Activated naive CD8-positive, alpha-beta T cell treated with anti-CD3 and anti-CD28 coated beads, Interleukin-2, amount 10 ng/mL, durations not matched to agents 7 days and 5 days (primary cell): Measurements from ENCODE around the gene KCNIP4. TPM values are rescaled to one million over a fixed set of nuclear protein-coding genes. Genes with fewer than 3 reads are reported as not detected.

ENCODE experiments used
- ATAC-seq: fragments of 150-1000 bp; cut with Tn5 transposase; one replicate; pipeline ENCODE4 v1.10.0; 2021; ENCODE audit warnings: low read depth, moderate library complexity
- POLR2A ChIA-PET: fragments of 350-600 bp; sonication (Branson Sonifier 250); formaldehyde crosslinking; loops from one replicate; lab custom pipeline; 2021; ENCODE audit warnings: antibody characterized with exemption; lab: Charles Lee
- DNase-seq: peaks from one replicate; pipeline ENCODE4 v3.0.0; 2021
- H3K27ac Mint-ChIP-seq: one replicate; pipeline ENCODE4 v1.8.0; 2022; ENCODE audit warnings: mild to moderate bottlenecking, mixed read lengths
- H3K27me3 Mint-ChIP-seq: one replicate; pipeline ENCODE4 v1.8.0; 2022; ENCODE audit warnings: mild to moderate bottlenecking, moderate library complexity, mixed read lengths
- H3K36me3 Mint-ChIP-seq: one replicate; pipeline ENCODE4 v1.8.0; 2021; ENCODE audit warnings: mild to moderate bottlenecking, mixed read lengths
- H3K4me1 Mint-ChIP-seq: one replicate; pipeline ENCODE4 v1.8.0; 2021; ENCODE audit warnings: mixed read lengths
- H3K4me3 Mint-ChIP-seq: one replicate; pipeline ENCODE4 v1.8.0; 2022; ENCODE audit warnings: mild to moderate bottlenecking, moderate library complexity, mixed read lengths
- H3K9me3 Mint-ChIP-seq: one replicate; pipeline ENCODE4 v1.8.0; 2021; ENCODE audit warnings: mixed read lengths
- total RNA-seq, 2 experiments: library from RNA; stranded (reverse); gene quantifications; one replicate each; pipeline ENCODE4 v1.2.3, GENCODE V29; 2021

KCNIP4 gene
- total RNA-seq, 2 experiments from 2014 or later, result not detected

DNA sequence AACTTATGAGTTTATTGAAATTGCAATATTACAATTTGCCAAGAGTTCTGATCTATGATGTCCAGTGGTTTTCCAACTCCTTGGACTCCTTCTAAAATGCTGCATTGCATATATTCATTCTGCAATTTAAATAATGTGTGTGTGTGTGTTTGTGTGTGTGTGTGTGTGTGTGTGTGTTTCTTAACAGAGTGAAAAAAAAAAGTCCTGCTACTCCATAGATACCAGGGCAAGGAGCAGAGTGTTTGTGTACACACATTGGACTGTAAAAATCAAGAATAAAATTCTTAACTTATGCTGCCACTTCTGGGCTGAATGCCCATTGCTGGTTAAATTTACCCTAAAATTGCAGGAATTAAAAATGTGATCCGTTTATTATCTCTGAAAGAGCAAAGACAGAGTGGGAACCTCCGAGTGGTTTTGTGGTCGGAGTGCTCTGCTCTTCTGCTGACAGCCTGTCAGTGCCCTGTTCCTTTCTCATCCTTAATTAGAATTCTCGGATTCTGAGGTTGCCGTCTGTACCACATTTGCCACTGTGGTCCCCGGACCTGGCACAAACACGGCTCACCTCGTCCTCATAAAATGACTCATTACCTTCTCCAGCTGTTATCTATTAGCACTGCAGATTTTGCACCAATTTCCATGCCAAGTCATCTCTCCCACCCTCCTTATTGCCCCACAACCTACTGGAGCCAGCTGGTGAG lies 355.5 kb downstream of the KCNIP4 start:
- no peak overlapping the region for H3K4me3 Mint-ChIP-seq
- H3K36me3 Mint-ChIP-seq, result no peaks in the 10 kb centered on the region

DNA sequence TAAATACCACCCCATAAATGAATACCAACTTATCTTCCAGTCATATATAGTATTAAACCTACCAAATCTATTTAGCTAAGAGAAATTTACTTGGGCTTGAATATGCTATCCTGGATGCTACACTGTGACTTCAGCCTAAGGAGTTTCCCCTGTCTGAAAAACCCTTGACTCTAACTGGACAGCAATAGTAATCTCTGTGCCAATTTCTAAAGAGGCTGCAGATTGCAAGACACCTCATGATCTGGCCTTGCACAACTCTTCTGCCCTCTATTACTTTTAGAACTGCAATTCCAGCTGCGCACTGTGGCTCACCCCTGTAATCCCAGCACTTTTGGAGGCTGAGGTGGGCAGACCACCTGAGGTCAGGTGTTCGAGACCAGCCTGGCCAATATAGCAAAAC lies 371.5 kb downstream of the KCNIP4 start:
- POLR2A ChIA-PET, result no interaction called here
- ATAC-seq (no peak), DNase-seq (no peak)
- no peaks in the 10 kb centered on the region for H3K9me3 Mint-ChIP-seq
- no peak overlapping the region for H3K27ac Mint-ChIP-seq
- H3K36me3 Mint-ChIP-seq, result no peaks in the 10 kb centered on the region
- H3K4me1 Mint-ChIP-seq, result no peaks in the 10 kb centered on the region
- H3K27me3 Mint-ChIP-seq, result no peaks in the 10 kb centered on the region
- no peak overlapping the region for H3K4me3 Mint-ChIP-seq

More for the DNA sequence above, 355.5 kb downstream of the KCNIP4 start:
- H3K9me3 Mint-ChIP-seq, result peaks cover 2% of the 10 kb centered on the region
- POLR2A ChIA-PET, result no interaction called here
- H3K27me3 Mint-ChIP-seq, result no peaks in the 10 kb centered on the region
- H3K27ac Mint-ChIP-seq, result no peak overlapping the region
- no peak for DNase-seq
- no peak for ATAC-seq
- H3K4me1 Mint-ChIP-seq, result no peaks in the 10 kb centered on the region

DNA sequence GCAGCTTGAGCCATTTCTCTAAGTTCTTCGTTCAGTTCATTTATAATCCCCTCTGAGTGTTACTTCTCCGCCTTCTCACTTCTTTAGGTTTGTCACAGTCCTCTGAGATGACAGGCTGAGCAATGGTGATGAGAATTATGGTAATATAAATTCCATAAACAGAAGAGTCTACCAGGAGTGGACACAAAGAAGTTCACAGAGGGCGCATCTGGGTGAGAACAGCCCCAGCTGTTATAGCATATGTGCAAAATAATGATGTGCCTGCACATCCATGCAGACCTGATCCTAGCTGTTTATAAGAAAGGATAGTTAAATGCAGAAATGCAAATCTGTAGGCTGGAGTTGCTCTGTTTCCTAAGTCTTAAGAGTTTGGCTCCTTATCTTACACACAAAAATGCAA lies 377.5 kb downstream of the KCNIP4 start:
- no peak overlapping the region for H3K4me3 Mint-ChIP-seq
- POLR2A ChIA-PET, result no interaction called here
- H3K27me3 Mint-ChIP-seq, result no peaks in the 10 kb centered on the region
- no peak for DNase-seq
- no peak overlapping the region for H3K27ac Mint-ChIP-seq
- no peaks in the 10 kb centered on the region for H3K36me3 Mint-ChIP-seq
- no peaks in the 10 kb centered on the region for H3K4me1 Mint-ChIP-seq
- no peak for ATAC-seq
- H3K9me3 Mint-ChIP-seq, result no peaks in the 10 kb centered on the region

DNA sequence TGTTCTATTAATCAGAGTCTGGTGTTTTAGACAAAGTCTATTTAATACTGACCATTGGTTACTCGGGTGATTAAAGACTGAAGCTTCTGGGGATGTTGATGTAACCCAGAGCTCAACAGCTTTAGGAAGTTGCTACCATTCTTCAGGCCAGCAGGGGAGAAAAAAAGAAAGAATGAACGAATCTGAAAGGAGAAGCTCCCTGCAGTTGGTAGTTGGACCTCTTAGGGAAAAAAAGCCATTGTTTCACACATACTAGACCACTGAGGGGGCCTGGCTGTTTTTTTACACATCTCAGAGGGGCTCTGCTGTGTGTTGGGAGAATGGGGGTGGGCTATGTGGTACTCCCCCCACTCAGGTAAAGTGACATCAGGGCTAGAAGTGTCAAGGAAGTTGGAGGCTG lies 378.9 kb downstream of the KCNIP4 start:
- Mint-ChIP-seq H3K4me3 (no peak overlapping the region), H3K4me1 (no peaks in the 10 kb centered on the region), H3K27ac (no peak overlapping the region), H3K27me3 (no peaks in the 10 kb centered on the region), H3K9me3 (no peaks in the 10 kb centered on the region), H3K36me3 (no peaks in the 10 kb centered on the region)
- POLR2A ChIA-PET, result no interaction called here
- ATAC-seq, result no peak
- no peak for DNase-seq

DNA sequence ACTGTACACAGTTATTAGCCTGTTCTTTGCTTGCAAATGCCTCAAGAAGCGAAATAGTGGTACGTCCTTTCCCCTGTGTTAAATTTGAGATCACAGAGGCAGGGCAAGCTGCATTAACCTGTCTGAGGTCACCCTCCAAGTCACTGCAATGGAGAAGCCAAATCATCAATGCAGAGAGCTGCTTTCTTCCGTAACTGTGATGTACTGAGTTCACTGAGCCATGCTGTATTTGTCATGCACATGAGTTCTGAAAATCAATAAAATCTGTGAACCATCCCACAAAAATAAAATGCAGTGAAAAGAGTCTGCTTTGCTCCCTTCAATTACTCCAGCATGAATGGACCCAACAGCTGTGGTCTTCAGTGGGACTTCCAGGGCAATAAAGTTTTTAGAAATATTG lies 393.5 kb downstream of the KCNIP4 start:
- Mint-ChIP-seq H3K9me3 (no peaks in the 10 kb centered on the region), H3K27ac (no peak overlapping the region), H3K36me3 (no peaks in the 10 kb centered on the region), H3K4me1 (no peaks in the 10 kb centered on the region), H3K27me3 (no peaks in the 10 kb centered on the region), H3K4me3 (no peak overlapping the region)
- POLR2A ChIA-PET, result no interaction called here
- ATAC-seq, result no peak
- DNase-seq, result no peak

DNA sequence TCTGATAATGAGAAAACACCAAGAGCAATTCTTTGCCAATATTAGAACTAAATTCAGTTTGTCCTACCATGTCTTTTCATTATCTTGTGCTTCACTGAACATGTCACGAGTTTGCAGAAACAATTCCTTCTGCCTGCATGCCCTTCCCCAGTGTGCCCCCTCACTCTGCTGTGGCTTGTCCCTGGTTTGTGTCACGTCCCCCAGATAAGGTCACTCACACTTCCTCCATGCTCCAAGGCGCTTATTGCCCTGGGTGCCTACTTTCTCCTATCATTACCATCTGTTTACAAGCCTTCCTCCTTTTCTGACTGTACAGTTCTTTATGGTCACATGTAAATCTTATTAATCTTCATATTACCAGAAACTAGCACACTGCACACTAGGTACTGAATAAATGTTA lies 394.1 kb downstream of the KCNIP4 start:
- H3K27me3 Mint-ChIP-seq, result no peaks in the 10 kb centered on the region
- no peak overlapping the region for H3K4me3 Mint-ChIP-seq
- H3K4me1 Mint-ChIP-seq, result no peaks in the 10 kb centered on the region
- H3K9me3 Mint-ChIP-seq, result no peaks in the 10 kb centered on the region
- no peaks in the 10 kb centered on the region for H3K36me3 Mint-ChIP-seq
- POLR2A ChIA-PET, result no interaction called here
- ATAC-seq (no peak), DNase-seq (no peak)
- H3K27ac Mint-ChIP-seq, result no peak overlapping the region

DNA sequence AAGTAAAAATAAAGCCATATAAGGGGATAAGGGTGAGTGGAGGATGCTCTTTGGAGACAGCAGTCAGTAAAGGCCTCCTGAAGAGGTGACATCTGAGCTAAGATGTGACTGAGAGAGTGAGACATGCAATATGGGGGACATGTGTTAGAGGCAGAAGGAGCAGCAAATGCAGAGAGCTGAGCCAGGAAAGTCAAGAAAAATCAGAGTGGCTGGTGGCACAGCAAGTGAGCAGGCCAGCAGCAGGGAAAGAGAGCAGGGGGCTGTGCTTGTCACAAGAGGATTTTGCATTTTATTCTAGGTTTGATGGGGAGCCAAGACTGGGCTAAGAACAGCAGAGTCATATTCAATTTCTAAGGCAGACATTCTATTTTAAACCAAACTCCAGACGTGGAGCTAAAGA lies 394.5 kb downstream of the KCNIP4 start:
- no peak for ATAC-seq
- POLR2A ChIA-PET, result no interaction called here

DNA sequence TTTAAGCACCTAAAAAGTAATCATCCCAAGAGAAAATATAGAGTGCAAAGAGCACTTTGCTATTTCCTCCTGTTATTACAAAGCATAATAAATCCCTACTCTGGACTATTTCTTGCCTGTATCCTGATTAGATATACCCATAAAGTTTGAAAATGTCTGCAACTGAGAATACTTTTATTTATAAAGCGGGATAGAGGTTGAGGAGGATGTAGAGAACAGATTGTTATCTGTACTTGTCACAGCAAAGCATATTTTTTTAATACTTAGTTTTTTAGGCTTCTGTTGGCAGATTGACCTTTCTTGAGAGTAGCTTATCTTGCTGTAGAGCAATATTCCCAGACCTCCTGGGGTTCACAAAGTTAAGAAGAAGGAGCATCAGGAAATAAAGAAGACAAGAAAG lies 396.1 kb downstream of the KCNIP4 start:
- no peak for ATAC-seq
- no peak for DNase-seq
- no peaks in the 10 kb centered on the region for H3K36me3 Mint-ChIP-seq
- POLR2A ChIA-PET, result no interaction called here
- no peaks in the 10 kb centered on the region for H3K4me1 Mint-ChIP-seq
- no peak overlapping the region for H3K27ac Mint-ChIP-seq
- no peaks in the 10 kb centered on the region for H3K9me3 Mint-ChIP-seq
- H3K4me3 Mint-ChIP-seq, result no peak overlapping the region
- H3K27me3 Mint-ChIP-seq, result no peaks in the 10 kb centered on the region

More for the DNA sequence above, 394.5 kb downstream of the KCNIP4 start:
- DNase-seq, result no peak
- Mint-ChIP-seq H3K27ac (no peak overlapping the region), H3K27me3 (no peaks in the 10 kb centered on the region), H3K4me1 (no peaks in the 10 kb centered on the region), H3K4me3 (no peak overlapping the region), H3K36me3 (no peaks in the 10 kb centered on the region), H3K9me3 (no peaks in the 10 kb centered on the region)

DNA sequence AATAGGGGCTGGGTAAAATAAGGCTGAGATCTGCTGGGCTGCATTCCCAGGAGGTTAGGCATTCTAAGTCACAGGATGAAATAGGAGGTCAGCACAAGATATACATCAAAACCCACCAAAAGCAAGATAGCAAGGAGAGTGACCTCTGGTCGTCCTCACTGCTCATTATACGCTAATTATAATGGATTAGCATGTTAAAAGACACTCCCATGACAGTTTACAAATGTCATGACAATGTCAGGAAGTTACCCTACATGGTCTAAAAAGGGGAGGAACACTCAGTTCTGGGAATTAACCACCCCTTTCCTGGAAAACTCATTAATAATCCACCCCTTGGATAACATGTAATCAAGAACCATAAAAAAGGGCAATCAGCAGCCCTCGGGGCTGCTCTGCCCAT lies 403.6 kb downstream of the KCNIP4 start:
- Mint-ChIP-seq H3K27ac (no peak overlapping the region), H3K4me3 (no peak overlapping the region), H3K4me1 (no peaks in the 10 kb centered on the region), H3K9me3 (peaks cover 2% of the 10 kb centered on the region), H3K27me3 (no peaks in the 10 kb centered on the region), H3K36me3 (no peaks in the 10 kb centered on the region)
- ATAC-seq, result no peak
- POLR2A ChIA-PET, result no interaction called here
- DNase-seq, result no peak

DNA sequence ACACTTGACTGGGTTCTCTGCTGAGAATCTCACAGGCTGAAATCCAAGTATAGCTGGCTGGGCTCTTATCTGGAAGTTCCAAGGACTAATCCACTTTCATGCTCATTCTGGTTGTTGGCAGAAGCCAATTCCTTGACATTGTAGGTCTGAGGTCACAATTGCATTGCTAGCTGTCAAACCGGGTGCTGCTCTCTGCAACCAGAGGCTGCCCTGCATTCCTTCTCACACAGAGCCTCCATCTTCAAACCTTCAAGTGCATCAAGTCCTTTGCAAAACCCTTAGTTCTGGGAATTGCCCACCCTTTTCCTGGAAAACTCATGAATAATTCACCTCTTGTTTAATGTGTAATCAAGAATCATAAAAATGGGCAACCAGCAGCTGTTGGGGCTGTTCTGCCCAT lies 404.2 kb downstream of the KCNIP4 start:
- no peaks in the 10 kb centered on the region for H3K36me3 Mint-ChIP-seq
- POLR2A ChIA-PET, result no interaction called here
- H3K9me3 Mint-ChIP-seq, result peaks cover 2% of the 10 kb centered on the region
- no peak overlapping the region for H3K27ac Mint-ChIP-seq
- no peaks in the 10 kb centered on the region for H3K27me3 Mint-ChIP-seq
- no peak overlapping the region for H3K4me3 Mint-ChIP-seq
- DNase-seq (no peak), ATAC-seq (no peak)
- no peaks in the 10 kb centered on the region for H3K4me1 Mint-ChIP-seq

DNA sequence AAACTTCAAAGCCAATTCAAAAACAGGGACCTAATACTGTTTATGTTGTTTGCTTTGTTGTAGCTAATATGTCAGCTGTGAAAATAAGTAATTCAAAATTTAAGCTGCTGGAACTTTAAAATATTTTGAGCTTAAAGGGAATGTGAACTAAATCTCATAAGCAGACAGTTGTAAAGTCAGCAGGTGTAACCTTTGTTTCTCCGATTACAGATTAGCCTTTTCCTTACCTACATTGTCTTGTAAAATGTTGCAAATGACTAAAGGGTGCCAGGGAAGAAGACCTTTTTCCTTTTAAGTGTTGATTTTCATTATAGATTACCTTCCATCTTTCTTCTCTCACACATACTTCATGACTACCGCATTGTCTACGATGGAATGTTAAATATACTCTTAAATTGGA lies 405.1 kb downstream of the KCNIP4 start:
- no peaks in the 10 kb centered on the region for H3K36me3 Mint-ChIP-seq
- POLR2A ChIA-PET, result no interaction called here
- no peak overlapping the region for H3K27ac Mint-ChIP-seq
- no peak for DNase-seq
- peaks cover 2% of the 10 kb centered on the region for H3K9me3 Mint-ChIP-seq
- no peak overlapping the region for H3K4me3 Mint-ChIP-seq
- no peaks in the 10 kb centered on the region for H3K27me3 Mint-ChIP-seq
- no peaks in the 10 kb centered on the region for H3K4me1 Mint-ChIP-seq
- ATAC-seq, result no peak

DNA sequence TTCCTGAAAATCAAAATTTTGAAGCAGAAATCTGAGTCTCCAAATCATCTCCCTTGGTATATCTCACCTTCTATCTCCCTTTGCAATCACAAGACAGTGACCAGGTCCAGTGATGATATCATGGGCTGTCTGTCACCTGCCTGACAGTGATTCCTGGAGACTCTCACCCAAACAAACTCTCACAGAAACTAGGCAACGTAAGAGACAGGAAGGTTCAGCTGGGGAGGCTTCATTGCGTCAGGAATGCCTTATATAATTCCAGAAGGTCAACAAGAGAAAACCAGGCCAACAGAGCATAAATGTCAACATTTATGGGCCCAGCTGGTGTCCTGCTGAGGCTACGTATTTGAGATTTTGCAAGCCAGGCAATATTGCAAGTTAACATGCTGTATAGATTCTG lies 412.7 kb downstream of the KCNIP4 start:
- no peak for ATAC-seq
- DNase-seq, result no peak
- Mint-ChIP-seq H3K9me3 (no peaks in the 10 kb centered on the region), H3K27ac (no peak overlapping the region), H3K36me3 (no peaks in the 10 kb centered on the region), H3K4me1 (no peaks in the 10 kb centered on the region), H3K4me3 (no peak overlapping the region), H3K27me3 (no peaks in the 10 kb centered on the region)
- POLR2A ChIA-PET, result no interaction called here

DNA sequence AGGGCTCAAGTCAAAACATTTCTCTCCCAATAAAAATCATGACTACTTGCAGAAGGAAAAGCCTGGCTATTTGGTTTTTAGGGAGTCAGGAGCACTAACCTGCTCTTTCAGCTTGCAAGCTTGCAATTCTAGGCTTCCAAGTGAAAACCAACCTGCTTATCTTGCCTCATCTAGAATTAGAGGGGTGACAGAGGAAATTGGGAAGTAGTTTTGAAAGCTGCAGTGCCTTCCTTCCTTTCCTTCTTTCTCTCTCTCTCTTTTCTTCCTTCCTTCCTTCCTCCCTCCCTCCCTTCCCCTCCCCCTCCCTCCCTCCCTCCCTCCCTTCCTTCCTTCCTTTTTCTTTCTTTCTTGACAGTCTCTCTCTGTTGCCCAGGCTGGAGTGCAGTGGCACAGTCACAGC lies 417.5 kb downstream of the KCNIP4 start:
- Mint-ChIP-seq H3K4me3 (no peak overlapping the region), H3K27me3 (no peaks in the 10 kb centered on the region), H3K36me3 (no peaks in the 10 kb centered on the region), H3K4me1 (no peaks in the 10 kb centered on the region), H3K9me3 (no peaks in the 10 kb centered on the region), H3K27ac (no peak overlapping the region)
- ATAC-seq, result no peak
- POLR2A ChIA-PET, result no interaction called here
- no peak for DNase-seq

DNA sequence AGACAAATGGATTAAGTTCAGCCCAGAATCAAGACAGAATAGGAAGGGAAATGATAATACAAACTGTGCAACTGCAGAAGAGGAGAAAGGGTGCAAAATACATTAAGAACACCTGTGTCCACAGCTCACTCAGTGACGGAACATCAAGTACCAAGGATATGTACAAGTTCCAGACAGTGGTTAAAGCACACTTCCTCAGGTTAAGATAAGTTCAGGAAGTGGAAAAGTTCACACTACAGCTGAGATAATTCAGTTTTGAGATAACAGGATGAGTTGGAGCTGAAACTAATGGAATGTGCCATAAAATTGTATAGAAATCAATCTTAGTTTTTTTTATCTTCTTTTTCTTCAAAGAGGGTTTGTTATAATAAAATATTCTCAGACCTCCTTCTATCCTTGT lies 419.4 kb downstream of the KCNIP4 start:
- Mint-ChIP-seq H3K36me3 (no peaks in the 10 kb centered on the region), H3K9me3 (no peaks in the 10 kb centered on the region), H3K27ac (no peak overlapping the region), H3K4me1 (no peaks in the 10 kb centered on the region), H3K27me3 (no peaks in the 10 kb centered on the region), H3K4me3 (no peak overlapping the region)
- DNase-seq (no peak), ATAC-seq (no peak)
- POLR2A ChIA-PET, result no interaction called here

DNA sequence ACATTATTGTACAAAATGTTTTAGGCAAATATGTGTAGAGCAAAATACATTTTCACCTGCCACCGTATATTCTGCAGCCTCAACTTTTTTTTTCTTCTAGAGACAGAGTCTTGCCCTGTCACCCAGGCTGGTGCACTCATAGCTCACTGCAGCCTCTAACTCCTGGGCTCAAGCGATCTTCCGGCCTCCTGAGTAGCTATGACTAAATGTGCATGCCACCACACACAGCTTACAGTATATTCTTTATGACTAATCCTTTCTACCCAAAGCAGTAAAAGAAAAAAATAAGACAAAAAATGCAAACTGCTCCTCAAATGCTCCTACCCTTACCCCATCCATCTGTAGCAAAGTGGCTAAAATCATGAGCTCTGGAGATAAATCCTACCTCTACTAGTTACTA lies 426.3 kb downstream of the KCNIP4 start:
- H3K4me1 Mint-ChIP-seq, result no peaks in the 10 kb centered on the region
- peaks cover 5% of the 10 kb centered on the region for H3K9me3 Mint-ChIP-seq
- no peaks in the 10 kb centered on the region for H3K27me3 Mint-ChIP-seq
- no peak overlapping the region for H3K27ac Mint-ChIP-seq
- DNase-seq (no peak), ATAC-seq (no peak)
- no peaks in the 10 kb centered on the region for H3K36me3 Mint-ChIP-seq
- H3K4me3 Mint-ChIP-seq, result no peak overlapping the region
- POLR2A ChIA-PET, result no interaction called here
